SK-N-MC (cell line): Measurements from ENCODE around the gene PCYT2.

Experiments
- EZH2 ChIP-seq: fragments of 200-600 bp; sonication (generic); IDR thresholded peaks from one replicate; pipeline ENCODE4 v1.6.1; 2017; ENCODE audit warnings: antibody characterized with exemption
- POLR2AphosphoS5 ChIP-seq: IDR thresholded peaks from 2 replicates; pipeline ENCODE4 v1.6.1; 2012; ENCODE audit warnings: mild to moderate bottlenecking, low read depth, low read length, borderline replicate concordance

- TF ChIP-seq POLR2AphosphoS5 (no peak), EZH2 (no peak)
Observed at GRCh38 chr17:81925860-81926450, 14.8 kb upstream of the PCYT2 start.
